CD4-positive, alpha-beta T cell (primary cell): ENCODE results near the gene DPP3. TPM values are rescaled to one million over a fixed set of nuclear protein-coding genes. Genes with fewer than 3 reads are reported as not detected.

Experiments used
- ATAC-seq: fragments of 200-7000 bp; cut with Tn5 transposase; one replicate; pipeline ENCODE4 v1.10.0; 2022; ENCODE audit warnings: mild to moderate bottlenecking; ENCODE audit not compliant: poor library complexity
- CTCF ChIA-PET: fragments of 350-600 bp; sonication (Branson Sonifier 250); formaldehyde crosslinking; loops from one replicate; lab custom pipeline; 2021; ENCODE audit warnings: antibody characterized with exemption, inconsistent platforms; lab: Charles Lee
- POLR2A ChIA-PET: fragments of 350-600 bp; sonication (Branson Sonifier 250); formaldehyde crosslinking; loops from one replicate; lab custom pipeline; 2021; ENCODE audit warnings: antibody characterized with exemption, inconsistent platforms; lab: Charles Lee
- DNase-seq, 14 experiments: peaks; one replicate each; pipeline ENCODE4 v3.0.0-alpha.2; 2013 to 2020; ENCODE audit warnings: mixed read lengths in 2 of 14
- H3K27ac ChIP-seq, 2 donors: one replicate each; pipeline versions ENCODE4 v1.5.1 to v1.7.0; 2013; ENCODE audit warnings: low read length in 2 of 2, low read depth in 1 of 2, mild to moderate bottlenecking in 1 of 2
- H3K27me3 ChIP-seq, 2 experiments: 1 replicate in 1 of 2; 2 replicates in 1 of 2; pipeline versions ENCODE4 v1.6.1 to v1.7.0; 2013; ENCODE audit warnings: low read length in 2 of 2, control low read depth in 1 of 2, mild to moderate bottlenecking in 1 of 2, moderate library complexity in 1 of 2; ENCODE audit not compliant: insufficient read depth in 2 of 2, control insufficient read depth in 1 of 2
- H3K36me3 ChIP-seq: one replicate; pipeline ENCODE4 v1.6.1; 2013; ENCODE audit warnings: low read length, control low read depth; ENCODE audit not compliant: insufficient read depth
- H3K4me1 ChIP-seq: one replicate; pipeline ENCODE4 v1.6.1; 2013; ENCODE audit warnings: low read length, control low read depth; ENCODE audit not compliant: insufficient read depth
- H3K4me3 ChIP-seq: one replicate; pipeline ENCODE4 v1.5.1; 2013; ENCODE audit warnings: mild to moderate bottlenecking, low read length, moderate library complexity
- H3K9me3 ChIP-seq, 2 experiments: 1 replicate in 1 of 2; 2 replicates in 1 of 2; pipeline versions ENCODE4 v1.6.1 to v1.7.0; 2013; ENCODE audit warnings: low read length in 2 of 2, mild to moderate bottlenecking in 2 of 2, control low read depth in 1 of 2, moderate library complexity in 1 of 2; ENCODE audit not compliant: control insufficient read depth in 1 of 2, insufficient read depth in 1 of 2
- H3K27ac Mint-ChIP-seq: one replicate; pipeline ENCODE4 v1.8.0; 2020; ENCODE audit warnings: mixed read lengths
- H3K27me3 Mint-ChIP-seq: one replicate; pipeline ENCODE4 v1.8.0; 2021; ENCODE audit warnings: mixed read lengths
- H3K36me3 Mint-ChIP-seq: one replicate; pipeline ENCODE4 v1.8.0; 2021; ENCODE audit warnings: low read depth, mixed read lengths
- H3K4me1 Mint-ChIP-seq: one replicate; pipeline ENCODE4 v1.8.0; 2021; ENCODE audit warnings: low read depth, mixed read lengths
- H3K4me3 Mint-ChIP-seq: one replicate; pipeline ENCODE4 v1.8.0; 2020; ENCODE audit warnings: mild to moderate bottlenecking, mixed read lengths
- H3K9me3 Mint-ChIP-seq: one replicate; pipeline ENCODE4 v1.8.0; 2020; ENCODE audit warnings: mixed read lengths
- intact Hi-C, 2 experiments: fragments of 100-400 bp; cut with DNase I in 1 of 2; cut with micrococcal nuclease in 1 of 2; formaldehyde crosslinking; loops; one replicate each; pipeline versions ENCODE4 v1.15.1 to v1.9.0; 2023 to 2025; cut with DNase I, micrococcal nuclease
- total RNA-seq, 174 experiments: library from RNA in 2 of 174; stranded (reverse) in 2 of 174; gene quantifications; one replicate each; pipeline ENCODE4 v1.2.3 and lab custom pipeline; 2021 to 2026
- TF ChIP-seq, protein P1 (sequence below): fragments of 200-600 bp; IDR thresholded peaks from one replicate; pipeline ENCODE4 v1.8.0; 2022; ENCODE audit warnings: antibody characterized with exemption, mild to moderate bottlenecking

Gene DPP3
- total RNA-seq, 2 experiments from 2014 or later: 16.9 to 17.7 TPM

- Histone ChIP-seq H3K27ac (no peak overlapping the region), H3K36me3 (peaks cover 17% of the 10 kb centered on the region), H3K4me1 (peaks cover 14% of the 10 kb centered on the region), H3K9me3 (no peaks in the 10 kb centered on the region), H3K4me3 (peak overlapping the region; percentile 77), H3K27me3 (no peaks in the 10 kb centered on the region)
- Mint-ChIP-seq H3K36me3 (peaks cover 21% of the 10 kb centered on the region), H3K9me3 (no peaks in the 10 kb centered on the region), H3K4me3 (peak overlapping the region; percentile 90), H3K27ac (peak overlapping the region; percentile 61), H3K27me3 (no peaks in the 10 kb centered on the region), H3K4me1 (peaks cover 16% of the 10 kb centered on the region)
- intact Hi-C loops: loop anchor here in 1 of 2 experiments (2.0 kb wide), 3 partner anchors 28 to 72 kb away; partner anchors contain the start of gene MRPL11
- POLR2A ChIA-PET: interaction anchor here (0.6 to 1.9 kb wide), 7 partner anchors 31 to 638 kb away, joined by 3 to 12 read pairs (median 6); partner anchors contain the start of genes ACTN3, DPP3, MRPL11 and PELI3
- DNase-seq: no peak
- CTCF ChIA-PET: interaction anchor here (0.7 to 1.9 kb wide), 2 partner anchors 72 to 108 kb away, joined by 4 to 10 read pairs; partner anchors contain the start of gene MRPL11
- ATAC-seq: no peak
- TF ChIP-seq, protein P1, sequence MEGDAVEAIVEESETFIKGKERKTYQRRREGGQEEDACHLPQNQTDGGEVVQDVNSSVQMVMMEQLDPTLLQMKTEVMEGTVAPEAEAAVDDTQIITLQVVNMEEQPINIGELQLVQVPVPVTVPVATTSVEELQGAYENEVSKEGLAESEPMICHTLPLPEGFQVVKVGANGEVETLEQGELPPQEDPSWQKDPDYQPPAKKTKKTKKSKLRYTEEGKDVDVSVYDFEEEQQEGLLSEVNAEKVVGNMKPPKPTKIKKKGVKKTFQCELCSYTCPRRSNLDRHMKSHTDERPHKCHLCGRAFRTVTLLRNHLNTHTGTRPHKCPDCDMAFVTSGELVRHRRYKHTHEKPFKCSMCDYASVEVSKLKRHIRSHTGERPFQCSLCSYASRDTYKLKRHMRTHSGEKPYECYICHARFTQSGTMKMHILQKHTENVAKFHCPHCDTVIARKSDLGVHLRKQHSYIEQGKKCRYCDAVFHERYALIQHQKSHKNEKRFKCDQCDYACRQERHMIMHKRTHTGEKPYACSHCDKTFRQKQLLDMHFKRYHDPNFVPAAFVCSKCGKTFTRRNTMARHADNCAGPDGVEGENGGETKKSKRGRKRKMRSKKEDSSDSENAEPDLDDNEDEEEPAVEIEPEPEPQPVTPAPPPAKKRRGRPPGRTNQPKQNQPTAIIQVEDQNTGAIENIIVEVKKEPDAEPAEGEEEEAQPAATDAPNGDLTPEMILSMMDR: no peak
These were observed 30.7 kb downstream of the DPP3 start for GRCh38 chr11:66510990-66511339.

DNA sequence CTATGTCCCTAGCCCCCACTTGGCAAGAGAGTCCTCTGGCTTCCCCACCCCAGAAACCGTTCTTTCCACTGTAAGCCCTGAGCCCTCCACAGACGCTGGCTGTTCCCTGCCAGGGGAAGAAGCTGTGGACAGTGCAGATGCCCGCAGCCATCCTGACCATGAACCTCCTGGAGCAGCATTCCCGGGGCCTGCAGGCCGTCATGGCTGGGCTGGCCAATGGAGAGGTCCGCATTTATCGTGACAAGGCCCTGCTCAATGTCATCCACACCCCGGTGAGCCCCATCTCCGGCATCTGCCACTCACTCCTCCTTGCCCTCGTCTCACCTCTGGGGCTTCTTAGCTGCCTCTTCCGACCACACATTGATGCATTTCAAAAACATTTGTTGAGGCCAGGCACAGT lies 43.4 kb downstream of the DPP3 start:
- H3K36me3 ChIP-seq: peaks cover 46% of the 10 kb centered on the region
- POLR2A ChIA-PET: no interaction called here
- no peak overlapping the region for H3K4me3 Mint-ChIP-seq
- H3K27me3 Mint-ChIP-seq: no peaks in the 10 kb centered on the region
- no peaks in the 10 kb centered on the region for H3K9me3 Mint-ChIP-seq
- no peaks in the 10 kb centered on the region for H3K9me3 ChIP-seq
- DNase-seq (no peak), ATAC-seq (no peak)
- H3K36me3 Mint-ChIP-seq: peaks cover 53% of the 10 kb centered on the region
- H3K4me3 ChIP-seq: no peak overlapping the region
- CTCF ChIA-PET: no interaction called here
- no peaks in the 10 kb centered on the region for H3K27me3 ChIP-seq
- H3K4me1 ChIP-seq: no peaks in the 10 kb centered on the region
- no peaks in the 10 kb centered on the region for H3K4me1 Mint-ChIP-seq
- TF ChIP-seq, protein P1: no peak
- H3K27ac Mint-ChIP-seq: no peak overlapping the region
- no peak overlapping the region for H3K27ac ChIP-seq
- intact Hi-C loops: no loop called here

GRCh38 chr11:66524304-66525040 lies 44.2 kb downstream of the DPP3 start:
- H3K36me3 Mint-ChIP-seq: peaks cover 53% of the 10 kb centered on the region
- TF ChIP-seq, protein P1: no peak
- no peak overlapping the region for H3K27ac ChIP-seq
- H3K4me1 ChIP-seq: no peaks in the 10 kb centered on the region
- no peak overlapping the region for H3K4me3 ChIP-seq
- H3K27ac Mint-ChIP-seq: no peak overlapping the region
- no peaks in the 10 kb centered on the region for H3K27me3 ChIP-seq
- H3K9me3 Mint-ChIP-seq: no peaks in the 10 kb centered on the region
- H3K27me3 Mint-ChIP-seq: no peaks in the 10 kb centered on the region
- CTCF ChIA-PET: no interaction called here
- H3K4me1 Mint-ChIP-seq: no peaks in the 10 kb centered on the region
- ATAC-seq: no peak
- DNase-seq: no peak
- intact Hi-C loops: no loop called here
- no peaks in the 10 kb centered on the region for H3K9me3 ChIP-seq
- peaks cover 44% of the 10 kb centered on the region for H3K36me3 ChIP-seq
- H3K4me3 Mint-ChIP-seq: no peak overlapping the region
- POLR2A ChIA-PET: no interaction called here
